CD14-positive monocyte (primary cell): ENCODE results near the gene SUPT6H. TPM values are rescaled to one million over a fixed set of nuclear protein-coding genes. Genes with fewer than 3 reads are reported as not detected.
"Not testable (repeated sequence)": the region's sequence is repeated elsewhere in the genome, so short reads cannot be mapped to it uniquely, and the experiment has no call there.

Experiments used
- DNase-seq, 3 donors: peaks; one replicate each; pipeline ENCODE4 v3.0.0-alpha.2; 2011 to 2022
- H2AFZ ChIP-seq: 2 replicates; pipeline ENCODE4 v1.6.0; 2012; ENCODE audit warnings: mild to moderate bottlenecking, low read depth, low read length, inconsistent platforms; ENCODE audit not compliant: insufficient read depth, poor library complexity, severe bottlenecking
- H3K27ac ChIP-seq, 2 donors: 1 replicate in 1 of 2; 2 replicates in 1 of 2; pipeline ENCODE4 v1.5.1; 2012 to 2013; ENCODE audit warnings: low read length in 2 of 2, control low read depth in 1 of 2, inconsistent platforms in 1 of 2, low read depth in 1 of 2, mild to moderate bottlenecking in 1 of 2
- H3K27me3 ChIP-seq, 2 donors: one replicate each; pipeline versions ENCODE4 v1.6.0 to v1.6.1; 2011 to 2013; ENCODE audit warnings: low read length in 2 of 2; ENCODE audit not compliant: control insufficient read depth in 2 of 2, insufficient read depth in 2 of 2
- H3K36me3 ChIP-seq, 2 donors: replicated peaks in 1 of 2; 1 replicate in 1 of 2; 2 replicates in 1 of 2; pipeline versions ENCODE4 v1.5.1 to v1.6.1; 2012 to 2013; ENCODE audit warnings: low read length in 2 of 2, control low read depth in 1 of 2, inconsistent platforms in 1 of 2, mild to moderate bottlenecking in 1 of 2; ENCODE audit not compliant: insufficient read depth in 2 of 2, control insufficient read depth in 1 of 2
- H3K4me1 ChIP-seq, 2 donors: 1 replicate in 1 of 2; 2 replicates in 1 of 2; pipeline versions ENCODE4 v1.5.1 to v1.6.1; 2012 to 2013; ENCODE audit warnings: low read length in 2 of 2, control low read depth in 1 of 2, inconsistent platforms in 1 of 2, mild to moderate bottlenecking in 1 of 2, moderate library complexity in 1 of 2; ENCODE audit not compliant: insufficient read depth in 2 of 2, control insufficient read depth in 1 of 2
- H3K4me2 ChIP-seq: replicated peaks from 2 replicates; pipeline ENCODE3; 2012; ENCODE audit warnings: low read length, moderate library complexity, mild to moderate bottlenecking; ENCODE audit not compliant: poor library complexity, severe bottlenecking; ENCODE audit errors: extremely low read depth
- H3K4me3 ChIP-seq, 3 experiments: fragments of 200-600 bp in 1 of 3; sonication (generic) in 1 of 3; replicated peaks in 1 of 3; 1 replicate in 2 of 3; 2 replicates in 1 of 3; pipeline ENCODE4 v1.5.1; 2011 to 2013; ENCODE audit warnings: low read length in 3 of 3, mild to moderate bottlenecking in 3 of 3, control low read depth in 2 of 3, low read depth in 2 of 3, inconsistent platforms in 1 of 3, moderate library complexity in 1 of 3
- H3K79me2 ChIP-seq: 2 replicates; pipeline ENCODE4 v1.6.0; 2012; ENCODE audit warnings: mild to moderate bottlenecking, control low read depth, inconsistent platforms, low read length, moderate library complexity; ENCODE audit not compliant: insufficient read depth
- H3K9ac ChIP-seq: 2 replicates; pipeline ENCODE4 v1.6.0; 2017; ENCODE audit warnings: low read length, mild to moderate bottlenecking; ENCODE audit not compliant: insufficient read depth, poor library complexity, severe bottlenecking
- H3K9me3 ChIP-seq, 2 donors: replicated peaks in 1 of 2; 1 replicate in 1 of 2; 2 replicates in 1 of 2; pipeline versions ENCODE4 v1.5.1 to v1.6.1; 2012 to 2013; ENCODE audit warnings: low read length in 2 of 2, control low read depth in 1 of 2; ENCODE audit not compliant: control insufficient read depth in 1 of 2, insufficient read depth in 1 of 2
- H4K20me1 ChIP-seq: 2 replicates; pipeline ENCODE4 v1.6.0; 2012; ENCODE audit warnings: mild to moderate bottlenecking, low read length, control low read depth, moderate library complexity; ENCODE audit not compliant: insufficient read depth
- H3K27ac Mint-ChIP-seq, 7 donors: one replicate each; pipeline ENCODE4 v1.8.0; 2020; ENCODE audit warnings: mild to moderate bottlenecking in 7 of 7, mixed read lengths in 7 of 7, moderate library complexity in 6 of 7, inconsistent platforms in 2 of 7
- H3K27me3 Mint-ChIP-seq, 3 donors: one replicate each; pipeline ENCODE4 v1.8.0; 2021 to 2022; ENCODE audit warnings: low read depth in 3 of 3, mild to moderate bottlenecking in 3 of 3, mixed read lengths in 3 of 3, moderate library complexity in 3 of 3, inconsistent platforms in 1 of 3
- H3K36me3 Mint-ChIP-seq, 2 donors: one replicate each; pipeline ENCODE4 v1.8.0; 2020; ENCODE audit warnings: mixed read lengths in 2 of 2, inconsistent platforms in 1 of 2, mild to moderate bottlenecking in 1 of 2
- H3K4me1 Mint-ChIP-seq: one replicate; pipeline ENCODE4 v1.8.0; 2020; ENCODE audit warnings: mild to moderate bottlenecking, mixed read lengths
- H3K4me3 Mint-ChIP-seq, 2 donors: one replicate each; pipeline ENCODE4 v1.8.0; 2020; ENCODE audit warnings: mild to moderate bottlenecking in 2 of 2, mixed read lengths in 2 of 2, moderate library complexity in 1 of 2
- H3K9me3 Mint-ChIP-seq, 7 donors: one replicate each; pipeline ENCODE4 v1.8.0; 2020 to 2022; ENCODE audit warnings: mixed read lengths in 7 of 7, mild to moderate bottlenecking in 6 of 7, moderate library complexity in 6 of 7, inconsistent platforms in 2 of 7
- CTCF ChIP-seq: fragments of 200-600 bp; IDR thresholded peaks from one replicate; pipeline ENCODE4 v1.8.0; 2022; ENCODE audit warnings: antibody characterized with exemption, mild to moderate bottlenecking
- WGBS: methylation state at CpG from one replicate; pipeline ENCODE4 v1.1.5; 2013; ENCODE audit warnings: missing lambda C conversion rate; ENCODE audit not compliant: insufficient coverage; 5-methylcytosine and 5-hydroxymethylcytosine counted together
- intact Hi-C, 2 donors: fragments of 100-400 bp; cut with micrococcal nuclease; formaldehyde crosslinking; loops; one replicate each; pipeline versions ENCODE4 v1.15.0 to v1.15.1; 2023
- polyA plus RNA-seq, 3 donors: library from polyadenylated mRNA; depleted of rRNA in 1 of 3; unstranded in 2 of 3; stranded (reverse) in 1 of 3; fragments of 300-500 nt in 2 of 3; fragments of >200 nt in 1 of 3; fragmentation: Illumina TruSeq in 2 of 3; gene quantifications; 1 replicate in 2 of 3; 2 replicates in 1 of 3; pipeline ENCODE4 v1.2.3, GENCODE V29; 2012 to 2021

The SUPT6H gene
- polyA plus RNA-seq, 3 donors, result 3.8 to 33.9 (median 7.8) TPM

DNA sequence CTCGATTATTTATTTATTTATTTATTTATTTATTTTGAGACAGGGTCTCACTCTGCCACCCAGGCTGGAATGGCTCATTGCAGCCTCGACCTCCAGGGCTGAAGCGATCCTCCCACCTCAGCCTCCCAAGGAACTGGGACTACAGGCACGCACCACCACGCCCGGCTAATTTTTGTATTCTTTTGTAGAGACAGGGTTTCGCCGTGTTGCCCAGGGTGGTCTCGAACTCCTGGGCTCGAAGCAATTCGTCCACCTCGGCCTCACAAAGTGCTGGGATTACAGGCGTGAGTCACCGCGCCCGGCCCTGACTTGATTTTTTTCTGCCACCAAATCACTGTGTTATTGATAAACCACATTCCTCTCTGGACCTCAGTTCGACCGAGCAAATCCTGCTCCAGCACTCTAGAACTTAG, 57.0 kb downstream of the SUPT6H start:
- peak overlapping the region; percentile 69 to 95 (median 88) for H3K4me3 ChIP-seq
- peaks cover 35% of the 10 kb centered on the region for H3K79me2 ChIP-seq
- Mint-ChIP-seq H3K27me3 (peaks cover 0 to 5% (median 2%) of the 10 kb centered on the region in 3 donors), H3K27ac (peak overlapping the region; percentile 91 to 98 (median 94)), H3K4me3 (peak overlapping the region; percentile 92 to 95), H3K4me1 (peaks cover 36% of the 10 kb centered on the region), H3K36me3 (peaks cover 36 to 55% of the 10 kb centered on the region in 2 donors), H3K9me3 (no peaks in the 10 kb centered on the region)
- intact Hi-C loops, result loop anchor here (2.0 to 10.0 kb wide), 5 partner anchors 57 to 234 kb away; partner anchors contain the start of genes BLTP2 (in 2 of the 2), FLOT2 (in 1 of the 2), SDF2 (in 1 of the 2) and SUPT6H (in 1 of the 2)
- peaks cover 31 to 50% of the 10 kb centered on the region in 2 donors for H3K36me3 ChIP-seq
- 28% methylated on average over 10 of the region's 18 CpGs for WGBS
- peaks cover 41% of the 10 kb centered on the region for H4K20me1 ChIP-seq
- DNase-seq, result no peak
- H3K27me3 ChIP-seq, result no peaks in the 10 kb centered on the region
- H3K4me1 ChIP-seq, result peaks cover 45 to 56% of the 10 kb centered on the region in 2 donors
- H3K9me3 ChIP-seq, result no peaks in the 10 kb centered on the region
- peak overlapping the region; percentile 88 for H3K9ac ChIP-seq
- peak overlapping the region; percentile 83 to 88 for H3K27ac ChIP-seq
- TF ChIP-seq CTCF, result no peak
- peak overlapping the region; percentile 77 for H2AFZ ChIP-seq
- peak overlapping the region; percentile 91 for H3K4me2 ChIP-seq

GRCh38 chr17:28720247-28720996, 58.4 kb downstream of the SUPT6H start:
- Histone ChIP-seq H3K9me3 (no peaks in the 10 kb centered on the region), H3K4me3 (peak overlapping the region; percentile 69 to 95 (median 88)), H3K9ac (peak overlapping the region; percentile 88), H4K20me1 (peaks cover 55% of the 10 kb centered on the region), H3K36me3 (peaks cover 35 to 45% of the 10 kb centered on the region in 2 donors), H3K79me2 (peaks cover 35% of the 10 kb centered on the region), H3K4me2 (peak overlapping the region; percentile 91), H3K27ac (peak overlapping the region; percentile 83 to 88), H3K4me1 (peaks cover 53 to 67% of the 10 kb centered on the region in 2 donors), H3K27me3 (no peaks in the 10 kb centered on the region), H2AFZ (peak overlapping the region; percentile 77)
- peak; percentile 12 for TF ChIP-seq CTCF
- Mint-ChIP-seq H3K4me1 (peaks cover 49% of the 10 kb centered on the region), H3K27ac (peak overlapping the region; percentile 91 to 98 (median 94)), H3K36me3 (peaks cover 37 to 50% of the 10 kb centered on the region in 2 donors), H3K4me3 (peak overlapping the region; percentile 92 to 95), H3K27me3 (peaks cover 2 to 8% (median 8%) of the 10 kb centered on the region in 3 donors), H3K9me3 (peaks cover 0 to 2% (median 0%) of the 10 kb centered on the region in 7 donors)
- WGBS, result under 1% methylated on average over 11 of the region's 30 CpGs
- intact Hi-C loops, result no loop called here
- DNase-seq, result no peak

DNA sequence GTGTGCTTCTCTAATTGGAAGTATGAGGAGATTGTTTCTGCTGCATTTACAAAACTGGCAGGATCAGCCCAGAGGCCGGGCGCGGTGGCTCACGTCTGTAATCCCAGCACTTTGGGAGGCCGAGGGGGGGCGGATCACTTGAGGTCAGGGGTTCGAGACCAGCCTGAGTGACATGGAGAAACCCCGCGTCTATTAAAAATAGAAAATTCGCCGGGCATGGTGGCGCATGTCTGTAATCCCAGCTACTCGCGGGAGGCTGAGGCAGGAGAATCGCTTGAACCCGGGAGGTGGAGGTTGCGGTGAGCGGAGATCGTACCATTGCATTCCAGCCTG, 59.0 kb downstream of the SUPT6H start:
- H3K9me3 Mint-ChIP-seq, intact Hi-C loops, H3K9me3 ChIP-seq, DNase-seq, H2AFZ ChIP-seq, H3K27me3 ChIP-seq: not testable (repeated sequence)
- Histone ChIP-seq H3K4me2 (peak overlapping the region; percentile 91), H3K79me2 (peaks cover 35% of the 10 kb centered on the region), H4K20me1 (peaks cover 57% of the 10 kb centered on the region), H3K36me3 (peaks cover 35 to 40% of the 10 kb centered on the region in 2 donors), H3K4me3 (peak overlapping the region; percentile 69 to 95 (median 88)), H3K4me1 (peaks cover 56 to 72% of the 10 kb centered on the region in 2 donors), H3K27ac (peak overlapping the region in 1 of 2 donors; percentile 88), H3K9ac (peak overlapping the region; percentile 88)
- WGBS, result 44% methylated on average over 19 of the region's 19 CpGs
- H3K4me3 Mint-ChIP-seq, result peak overlapping the region; percentile 92 to 95
- peaks cover 2 to 13% (median 8%) of the 10 kb centered on the region in 3 donors for H3K27me3 Mint-ChIP-seq
- H3K4me1 Mint-ChIP-seq, result peaks cover 53% of the 10 kb centered on the region
- H3K36me3 Mint-ChIP-seq, result peaks cover 36 to 45% of the 10 kb centered on the region in 2 donors
- peak overlapping the region in 6 of 7 donors; percentile 91 to 98 (median 94) for H3K27ac Mint-ChIP-seq
